ENCODE measurements around the gene ANTXR1.

- TF ChIP-seq CTCF (conservative IDR thresholded peaks at IDR 0.05; ENCODE audit: low read depth, low read length) (no peak), EZH2 (IDR thresholded peaks at IDR 0.05; ENCODE audit: borderline replicate concordance, low read depth, low read length, poor library complexity, severe bottlenecking) (no peak)
Measured at GRCh38 chr2:69026691-69027459, 13.9 kb downstream of the ANTXR1 start.

Measured in A673 (cell line).